ENCODE data around the gene SLC45A1. TPM values are rescaled to one million over a fixed set of nuclear protein-coding genes. Genes with fewer than 3 reads are reported as not detected.
A peak's percentile ranks its signal among the peaks of the same experiment; 100 is the strongest.

SLC45A1 gene
- total RNA-seq, 1 experiment from 2014 or later, result not detected

DNA sequence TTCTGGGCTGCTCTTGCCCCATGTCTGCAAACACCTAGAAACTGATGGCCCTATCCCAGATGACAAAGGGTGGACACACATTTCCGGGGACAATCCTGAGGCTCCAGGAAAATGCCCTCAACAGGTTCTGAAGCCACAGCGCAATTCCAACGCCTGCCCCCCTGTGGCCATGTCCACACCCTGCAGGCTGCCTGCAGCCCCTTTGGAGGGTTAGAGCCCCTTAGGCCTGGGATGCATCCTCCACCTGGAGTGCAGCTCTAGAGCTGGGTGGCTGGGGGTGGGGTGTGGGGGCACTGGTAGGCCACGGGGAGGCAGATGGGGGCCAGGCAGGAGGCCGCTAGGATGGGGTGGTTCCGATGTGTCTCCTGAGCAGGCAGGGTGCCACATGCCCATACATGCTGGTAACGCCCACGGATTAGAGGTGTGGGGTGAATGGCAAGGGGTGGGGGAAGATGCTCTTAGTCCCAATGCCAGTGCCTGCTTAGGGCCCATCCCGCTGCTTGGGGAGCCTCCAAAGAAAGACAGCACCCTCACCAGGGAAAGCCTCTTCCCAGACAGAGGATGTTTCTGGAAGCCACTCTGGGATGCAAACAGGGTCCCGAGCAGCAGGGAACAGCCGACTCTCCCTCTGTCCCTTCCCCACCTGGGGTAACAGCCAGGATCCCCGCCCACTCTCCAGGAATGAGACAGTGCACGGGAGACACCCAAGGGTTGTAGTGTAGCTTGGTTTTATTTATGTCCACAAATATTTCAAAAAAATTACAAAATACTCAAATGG lies 34.0 kb downstream of the SLC45A1 start:
- Histone ChIP-seq H3K4me2 (ENCODE audit: low read depth, low read length, poor library complexity, severe bottlenecking) (no peak overlapping the region), H3K36me3 (ENCODE audit: insufficient read depth, low read length) (peaks cover 9% of the 10 kb centered on the region)

DNA sequence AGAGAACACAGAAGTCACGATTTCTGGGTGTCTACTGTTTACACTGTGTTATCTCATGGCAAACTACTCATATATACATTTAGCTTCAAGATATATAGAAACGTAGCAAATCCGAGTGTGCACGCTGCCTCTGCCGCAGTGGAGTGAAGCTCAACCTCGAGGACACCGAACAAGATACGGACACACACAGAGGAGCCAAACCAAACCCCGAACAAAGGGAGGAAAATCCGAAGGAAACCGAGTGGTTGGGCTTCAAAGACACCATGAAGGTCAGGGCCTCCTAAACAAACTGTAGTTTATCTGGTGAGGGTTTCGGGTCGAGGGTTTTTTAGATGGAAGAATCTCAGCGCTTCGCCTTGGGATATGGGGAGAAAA lies 34.5 kb downstream of the SLC45A1 start:
- H3K9me2 ChIP-seq (replicated peaks; ENCODE audit: insufficient read depth, low read length), result no peaks in the 10 kb centered on the region
- no peaks in the 10 kb centered on the region for H3K4me1 ChIP-seq (ENCODE audit: low read length)
- peaks cover 37% of the 10 kb centered on the region; the same call in 1 of the 2 replicates for H4K20me1 ChIP-seq (ENCODE audit: insufficient read depth, low read depth, low read length)
- H3K9ac ChIP-seq (ENCODE audit: low read length), result no peak overlapping the region
- no peaks in the 10 kb centered on the region for H3K79me2 ChIP-seq (ENCODE audit: low read length)
- H2AFZ ChIP-seq (ENCODE audit: low read length), result no peak overlapping the region
- H3K4me2 ChIP-seq (ENCODE audit: low read depth, low read length, poor library complexity, severe bottlenecking), result no peak overlapping the region
- DNase-seq, result no peak
- H3K36me3 ChIP-seq (ENCODE audit: insufficient read depth, low read length), result peaks cover 11% of the 10 kb centered on the region
- H3K9me3 ChIP-seq (ENCODE audit: low read length), result no peaks in the 10 kb centered on the region
- no peak overlapping the region for H3K27ac ChIP-seq (ENCODE audit: low read length)
- no peaks in the 10 kb centered on the region for H3K27me3 ChIP-seq (ENCODE audit: low read length)
- no peak overlapping the region for H3K4me3 ChIP-seq (ENCODE audit: low read length)

More for the DNA sequence above, 34.0 kb downstream of the SLC45A1 start:
- no peaks in the 10 kb centered on the region for H3K9me2 ChIP-seq (replicated peaks; ENCODE audit: insufficient read depth, low read length)
- H3K4me1 ChIP-seq (ENCODE audit: low read length), result no peaks in the 10 kb centered on the region
- no peaks in the 10 kb centered on the region for H3K9me3 ChIP-seq (ENCODE audit: low read length)
- peak; percentile 59 for DNase-seq
- no peak overlapping the region for H2AFZ ChIP-seq (ENCODE audit: low read length)
- H3K79me2 ChIP-seq (ENCODE audit: low read length), result no peaks in the 10 kb centered on the region
- H4K20me1 ChIP-seq (ENCODE audit: insufficient read depth, low read depth, low read length), result peaks cover 33% of the 10 kb centered on the region; the same call in 1 of the 2 replicates
- no peak overlapping the region for H3K27ac ChIP-seq (ENCODE audit: low read length)
- H3K4me3 ChIP-seq (ENCODE audit: low read length), result no peak overlapping the region
- H3K27me3 ChIP-seq (ENCODE audit: low read length), result no peaks in the 10 kb centered on the region
- no peak overlapping the region for H3K9ac ChIP-seq (ENCODE audit: low read length)

DNA sequence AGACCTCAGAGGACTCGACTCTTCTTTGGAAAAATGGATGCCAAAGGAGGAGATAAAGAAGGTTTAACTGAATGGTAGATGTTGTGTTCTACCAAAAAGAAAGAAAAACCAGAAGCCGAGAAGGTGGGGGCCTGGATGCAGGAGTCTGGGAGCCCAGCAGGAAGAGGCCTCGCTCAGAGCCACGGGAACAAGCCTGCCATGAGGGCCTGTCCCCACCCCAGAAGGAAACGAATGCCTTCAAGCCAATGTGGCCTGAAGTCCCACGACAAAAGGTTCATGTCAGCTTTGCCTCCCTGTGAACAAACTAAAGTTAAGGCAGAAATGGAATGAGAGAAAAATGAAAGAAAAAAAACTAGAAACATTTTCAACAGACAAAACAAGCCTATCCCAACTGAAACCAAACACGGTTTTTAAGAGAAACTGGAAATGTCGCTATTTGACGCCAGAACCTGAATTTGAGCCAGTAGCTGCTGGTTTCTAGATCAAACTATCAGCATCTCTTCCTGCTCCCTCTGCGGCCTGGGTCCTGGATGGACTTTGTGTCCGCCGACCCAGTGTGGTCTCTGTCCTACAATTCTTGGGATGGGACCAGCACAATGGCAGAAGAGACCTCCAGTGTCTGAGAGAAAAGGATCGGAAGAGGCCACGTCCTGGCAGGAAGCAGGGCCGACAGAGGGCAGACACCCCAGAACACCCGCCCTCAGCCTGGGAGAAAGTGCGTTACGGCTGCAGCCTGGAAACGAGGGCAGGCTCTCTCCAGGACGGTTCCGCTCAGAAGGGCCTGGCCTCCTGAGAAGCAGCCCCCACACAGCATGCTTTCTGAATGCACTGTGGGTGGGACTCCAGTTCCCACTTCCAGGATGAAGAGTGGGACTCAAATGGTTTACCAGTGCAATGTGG lies 35.2 kb downstream of the SLC45A1 start:
- H3K27ac ChIP-seq (ENCODE audit: low read length), result no peak overlapping the region
- DNase-seq, result no peak
- no peak overlapping the region for H2AFZ ChIP-seq (ENCODE audit: low read length)
- no peaks in the 10 kb centered on the region for H3K9me2 ChIP-seq (replicated peaks; ENCODE audit: insufficient read depth, low read length)
- H3K4me1 ChIP-seq (ENCODE audit: low read length), result no peaks in the 10 kb centered on the region
- H3K36me3 ChIP-seq (ENCODE audit: insufficient read depth, low read length), result peaks cover 17% of the 10 kb centered on the region
- H3K9ac ChIP-seq (ENCODE audit: low read length), result no peak overlapping the region
- H3K4me2 ChIP-seq (ENCODE audit: low read depth, low read length, poor library complexity, severe bottlenecking), result no peak overlapping the region
- H3K27me3 ChIP-seq (ENCODE audit: low read length), result no peaks in the 10 kb centered on the region
- H3K4me3 ChIP-seq (ENCODE audit: low read length), result no peak overlapping the region
- no peaks in the 10 kb centered on the region for H3K79me2 ChIP-seq (ENCODE audit: low read length)
- H3K9me3 ChIP-seq (ENCODE audit: low read length), result no peaks in the 10 kb centered on the region
- peaks cover 40% of the 10 kb centered on the region; the same call in 1 of the 2 replicates for H4K20me1 ChIP-seq (ENCODE audit: insufficient read depth, low read depth, low read length)

DNA sequence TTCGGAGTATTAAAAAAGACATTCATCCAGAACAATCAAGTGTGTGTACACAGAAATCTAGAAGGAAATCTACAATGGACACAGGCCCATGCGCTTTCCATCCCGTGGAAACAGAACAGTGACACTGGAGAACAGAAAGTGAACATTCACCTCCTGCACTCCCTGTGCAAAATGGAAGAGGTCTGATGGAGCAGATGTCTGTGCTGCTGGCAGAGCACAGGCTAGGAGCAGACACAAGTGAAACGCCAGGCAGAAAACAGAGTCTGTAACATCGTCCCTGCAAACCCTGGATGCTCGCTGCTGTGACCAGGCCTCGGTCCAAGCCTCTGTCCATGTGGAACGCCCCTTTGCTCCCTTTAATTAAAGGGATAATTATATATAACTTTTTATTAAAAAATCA lies 36.1 kb downstream of the SLC45A1 start:
- peaks cover 47% of the 10 kb centered on the region; the same call in 1 of the 2 replicates for H4K20me1 ChIP-seq (ENCODE audit: insufficient read depth, low read depth, low read length)
- H3K9me2 ChIP-seq (replicated peaks; ENCODE audit: insufficient read depth, low read length), result no peaks in the 10 kb centered on the region
- H3K9me3 ChIP-seq (ENCODE audit: low read length), result no peaks in the 10 kb centered on the region
- H3K9ac ChIP-seq (ENCODE audit: low read length), result no peak overlapping the region
- H3K36me3 ChIP-seq (ENCODE audit: insufficient read depth, low read length), result peaks cover 18% of the 10 kb centered on the region
- no peak overlapping the region for H3K4me2 ChIP-seq (ENCODE audit: low read depth, low read length, poor library complexity, severe bottlenecking)
- no peaks in the 10 kb centered on the region for H3K27me3 ChIP-seq (ENCODE audit: low read length)
- no peak overlapping the region for H3K4me3 ChIP-seq (ENCODE audit: low read length)
- no peak for DNase-seq
- no peak overlapping the region for H2AFZ ChIP-seq (ENCODE audit: low read length)
- H3K4me1 ChIP-seq (ENCODE audit: low read length), result no peaks in the 10 kb centered on the region
- H3K79me2 ChIP-seq (ENCODE audit: low read length), result no peaks in the 10 kb centered on the region
- no peak overlapping the region for H3K27ac ChIP-seq (ENCODE audit: low read length)

DNA sequence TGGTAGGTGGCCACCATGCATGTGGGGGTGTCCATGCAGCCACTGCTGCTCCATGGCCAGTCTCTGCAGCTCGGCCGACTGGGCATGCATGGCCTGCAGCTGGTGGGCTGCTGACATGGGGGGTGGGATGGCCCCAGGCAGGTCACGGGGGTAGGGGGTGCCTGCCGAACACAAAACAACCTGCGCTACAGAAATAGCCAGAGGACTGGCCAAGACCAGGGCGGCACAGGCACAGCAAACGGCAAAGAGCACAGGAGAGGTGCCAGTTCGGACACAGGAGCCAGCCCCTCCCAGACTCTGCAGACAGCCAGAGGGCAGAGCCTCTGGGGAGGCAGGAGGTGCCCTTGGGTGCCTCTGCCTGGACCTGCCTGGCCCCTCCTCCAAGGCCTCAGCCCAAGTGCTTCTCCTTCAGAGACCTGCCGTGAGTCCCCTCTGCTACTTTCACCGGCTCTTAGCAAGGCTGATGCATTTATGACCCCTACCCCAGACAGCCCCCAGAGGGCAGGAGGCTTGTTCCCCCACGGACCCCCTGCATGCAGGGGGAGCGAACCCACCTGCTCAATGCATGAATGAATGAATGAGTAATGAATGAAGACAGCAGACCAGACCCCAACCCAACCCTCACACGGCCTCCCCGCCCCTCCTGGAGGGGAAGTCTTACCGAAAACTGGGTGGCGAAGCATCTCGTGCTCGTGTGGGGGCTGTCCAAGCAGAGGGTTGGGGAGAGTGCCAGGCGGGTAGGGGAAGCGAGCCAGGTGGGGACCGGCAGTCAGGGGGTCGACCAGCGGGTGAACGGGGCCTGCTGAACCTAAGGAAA lies 37.7 kb downstream of the SLC45A1 start:
- Histone ChIP-seq H3K9me3 (ENCODE audit: low read length) (no peaks in the 10 kb centered on the region), H2AFZ (ENCODE audit: low read length) (no peak overlapping the region), H4K20me1 (ENCODE audit: insufficient read depth, low read depth, low read length) (peaks cover 45% of the 10 kb centered on the region; the same call in 1 of the 2 replicates), H3K4me3 (ENCODE audit: low read length) (no peak overlapping the region), H3K27ac (ENCODE audit: low read length) (no peak overlapping the region), H3K36me3 (ENCODE audit: insufficient read depth, low read length) (peaks cover 18% of the 10 kb centered on the region), H3K9me2 (replicated peaks; ENCODE audit: insufficient read depth, low read length) (no peaks in the 10 kb centered on the region), H3K9ac (ENCODE audit: low read length) (no peak overlapping the region), H3K27me3 (ENCODE audit: low read length) (no peaks in the 10 kb centered on the region), H3K4me1 (ENCODE audit: low read length) (no peaks in the 10 kb centered on the region), H3K79me2 (ENCODE audit: low read length) (no peaks in the 10 kb centered on the region), H3K4me2 (ENCODE audit: low read depth, low read length, poor library complexity, severe bottlenecking) (no peak overlapping the region)
- no peak for DNase-seq

DNA sequence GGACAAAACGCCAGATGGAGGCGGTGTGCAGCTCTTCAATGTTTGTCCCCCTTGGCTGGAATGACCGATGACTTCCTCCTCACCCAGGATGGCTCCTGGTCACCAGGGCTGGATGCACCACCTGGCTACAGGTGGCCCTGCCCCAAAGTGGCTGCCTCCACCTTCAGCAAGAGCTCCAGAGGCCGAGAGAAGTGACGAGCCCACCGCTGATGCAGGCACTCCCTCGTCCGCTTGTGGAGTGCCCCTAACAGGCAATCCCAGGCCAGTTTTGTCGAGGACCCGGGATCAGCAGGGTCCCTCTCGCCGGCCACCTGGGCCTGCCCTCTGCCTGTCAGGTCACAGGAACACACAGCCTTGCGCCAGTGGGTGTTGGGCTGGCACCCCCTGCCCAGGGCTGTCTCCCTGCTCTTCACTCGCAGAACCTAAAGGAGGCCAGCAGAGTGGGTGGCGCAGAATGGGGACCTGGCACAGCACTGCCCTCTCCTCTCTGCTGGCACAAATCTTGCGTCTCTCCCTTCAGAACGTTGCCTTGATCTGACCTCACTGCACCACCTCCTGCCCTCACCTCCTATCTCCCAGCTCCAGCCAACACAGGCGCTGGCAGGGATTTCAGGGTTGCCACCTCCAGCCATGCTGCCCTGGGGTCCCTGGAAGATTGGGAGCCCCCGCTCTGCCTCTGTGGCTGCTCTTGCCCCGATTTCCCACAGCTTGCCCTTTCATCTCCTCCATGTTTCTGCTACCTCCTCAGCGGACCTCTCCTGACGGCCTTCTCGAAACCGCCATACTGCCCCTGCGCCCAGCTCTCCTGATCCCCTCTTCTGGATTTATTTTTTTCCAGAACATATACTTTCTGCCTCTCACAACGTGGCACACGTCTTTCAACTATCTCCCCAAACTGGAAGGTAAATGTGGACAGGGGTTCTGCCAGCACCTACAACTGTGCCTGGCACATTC lies 38.6 kb downstream of the SLC45A1 start:
- peaks cover 23% of the 10 kb centered on the region for H3K36me3 ChIP-seq (ENCODE audit: insufficient read depth, low read length)

DNA sequence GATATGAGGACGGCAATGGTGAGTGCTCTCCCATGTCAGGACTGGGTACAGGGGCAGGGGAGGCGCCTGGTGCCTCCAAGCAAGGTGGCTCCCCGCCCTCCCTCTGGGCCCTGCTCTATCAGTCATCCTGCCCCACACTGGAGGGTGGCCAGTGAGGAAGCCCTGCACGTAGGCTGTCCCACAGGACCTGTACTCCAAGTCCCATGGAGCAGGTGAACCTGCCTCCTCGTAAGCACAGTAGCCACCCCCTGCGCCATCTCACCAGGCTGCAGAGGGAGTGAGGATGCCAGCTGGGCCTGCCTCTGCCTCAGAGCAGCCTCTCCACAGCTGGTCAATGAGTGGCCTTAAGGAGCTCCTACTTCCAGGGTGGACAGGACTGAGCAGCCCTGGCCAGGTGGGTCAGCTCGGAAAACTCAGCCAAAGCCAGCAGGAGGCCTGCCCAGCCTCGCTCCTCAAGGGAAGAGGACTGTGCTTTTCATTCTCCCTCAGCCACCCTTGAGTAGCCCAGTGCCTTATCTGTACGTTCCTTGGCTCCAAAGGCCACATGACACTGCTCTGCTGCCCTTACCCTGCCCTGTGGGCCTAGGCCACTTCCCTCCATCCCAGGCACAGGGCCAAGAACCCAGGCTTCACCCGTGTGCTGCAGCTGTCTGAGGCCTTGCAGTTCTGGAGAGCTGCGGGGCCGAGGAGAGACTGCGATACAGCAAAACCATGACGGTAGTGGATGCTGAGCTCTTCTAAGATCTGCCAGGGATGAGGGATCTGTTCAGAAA lies 39.6 kb downstream of the SLC45A1 start:
- no peaks in the 10 kb centered on the region for H3K9me2 ChIP-seq (replicated peaks; ENCODE audit: insufficient read depth, low read length)

More for the DNA sequence above, 38.6 kb downstream of the SLC45A1 start:
- Histone ChIP-seq H3K4me3 (ENCODE audit: low read length) (no peak overlapping the region), H3K4me2 (ENCODE audit: low read depth, low read length, poor library complexity, severe bottlenecking) (no peak overlapping the region), H3K27ac (ENCODE audit: low read length) (no peak overlapping the region), H3K4me1 (ENCODE audit: low read length) (no peaks in the 10 kb centered on the region), H3K27me3 (ENCODE audit: low read length) (no peaks in the 10 kb centered on the region), H3K9ac (ENCODE audit: low read length) (no peak overlapping the region), H3K79me2 (ENCODE audit: low read length) (no peaks in the 10 kb centered on the region), H3K9me3 (ENCODE audit: low read length) (no peaks in the 10 kb centered on the region), H2AFZ (ENCODE audit: low read length) (no peak overlapping the region), H3K9me2 (replicated peaks; ENCODE audit: insufficient read depth, low read length) (no peaks in the 10 kb centered on the region), H4K20me1 (ENCODE audit: insufficient read depth, low read depth, low read length) (peaks cover 45% of the 10 kb centered on the region; the same call in 1 of the 2 replicates)
- no peak for DNase-seq

More for the DNA sequence above, 39.6 kb downstream of the SLC45A1 start:
- no peak overlapping the region for H3K27ac ChIP-seq (ENCODE audit: low read length)
- no peak overlapping the region for H2AFZ ChIP-seq (ENCODE audit: low read length)
- peaks cover 46% of the 10 kb centered on the region for H4K20me1 ChIP-seq (ENCODE audit: insufficient read depth, low read depth, low read length)
- no peak overlapping the region for H3K4me2 ChIP-seq (ENCODE audit: low read depth, low read length, poor library complexity, severe bottlenecking)
- H3K79me2 ChIP-seq (ENCODE audit: low read length), result no peaks in the 10 kb centered on the region
- no peaks in the 10 kb centered on the region for H3K4me1 ChIP-seq (ENCODE audit: low read length)
- peaks cover 29% of the 10 kb centered on the region for H3K36me3 ChIP-seq (ENCODE audit: insufficient read depth, low read length)
- H3K9ac ChIP-seq (ENCODE audit: low read length), result no peak overlapping the region
- no peak for DNase-seq
- no peaks in the 10 kb centered on the region for H3K27me3 ChIP-seq (ENCODE audit: low read length)
- no peaks in the 10 kb centered on the region for H3K9me3 ChIP-seq (ENCODE audit: low read length)
- no peak overlapping the region for H3K4me3 ChIP-seq (ENCODE audit: low read length)
